Mesothelial cell of epicardium (in vitro differentiated cells): ENCODE data around the gene ENOPH1. TPM values are rescaled to one million over a fixed set of nuclear protein-coding genes. Genes with fewer than 3 reads are reported as not detected.
"Not testable (repeated sequence)": the region's sequence is repeated elsewhere in the genome, so short reads cannot be mapped to it uniquely, and the experiment has no call there.

ENCODE experiments used
- DNase-seq, 2 experiments: peaks; one replicate each; pipeline ENCODE4 v3.0.0; 2021; ENCODE audit warnings: low spot score in 2 of 2; ENCODE audit not compliant: unreplicated experiment in 2 of 2
- H3K27ac Mint-ChIP-seq: 2 replicates; pipeline ENCODE4 v1.8.0; 2021; ENCODE audit warnings: mixed read lengths
- H3K27me3 Mint-ChIP-seq: 2 replicates; pipeline ENCODE4 v1.8.0; 2021; ENCODE audit warnings: low read depth, mixed read lengths
- H3K36me3 Mint-ChIP-seq: 2 replicates; pipeline ENCODE4 v1.8.0; 2021; ENCODE audit warnings: mixed read lengths
- H3K4me1 Mint-ChIP-seq: 2 replicates; pipeline ENCODE4 v1.8.0; 2021; ENCODE audit warnings: mixed read lengths
- H3K4me3 Mint-ChIP-seq: 2 replicates; pipeline ENCODE4 v1.8.0; 2021; ENCODE audit warnings: mild to moderate bottlenecking, moderate library complexity, mixed read lengths
- H3K9me3 Mint-ChIP-seq: 2 replicates; pipeline ENCODE4 v1.8.0; 2021; ENCODE audit warnings: mixed read lengths
- CTCF ChIP-seq: fragments of 200-600 bp; sonication (generic); IDR thresholded peaks from one replicate; pipeline ENCODE4 v1.5.0; 2021; ENCODE audit warnings: antibody characterized with exemption; ENCODE audit not compliant: unreplicated experiment
- total RNA-seq: library from RNA; stranded (reverse); gene quantifications from 3 replicates; pipeline ENCODE4 v1.2.1, GENCODE V29; 2021

Gene ENOPH1
- total RNA-seq, 1 donor from 2014 or later: 27.5 TPM

- no peak overlapping the region for H3K27ac Mint-ChIP-seq
- H3K4me3 Mint-ChIP-seq: no peak overlapping the region
- H3K27me3 Mint-ChIP-seq: no peaks in the 10 kb centered on the region
- no peak for TF ChIP-seq CTCF
- DNase-seq: no peak
- H3K36me3 Mint-ChIP-seq: peaks cover 6% of the 10 kb centered on the region
- H3K9me3 Mint-ChIP-seq: peaks cover 1% of the 10 kb centered on the region
- no peaks in the 10 kb centered on the region for H3K4me1 Mint-ChIP-seq
Observed at GRCh38 chr4:82463221-82463620, 32.8 kb downstream of the ENOPH1 start.

DNA sequence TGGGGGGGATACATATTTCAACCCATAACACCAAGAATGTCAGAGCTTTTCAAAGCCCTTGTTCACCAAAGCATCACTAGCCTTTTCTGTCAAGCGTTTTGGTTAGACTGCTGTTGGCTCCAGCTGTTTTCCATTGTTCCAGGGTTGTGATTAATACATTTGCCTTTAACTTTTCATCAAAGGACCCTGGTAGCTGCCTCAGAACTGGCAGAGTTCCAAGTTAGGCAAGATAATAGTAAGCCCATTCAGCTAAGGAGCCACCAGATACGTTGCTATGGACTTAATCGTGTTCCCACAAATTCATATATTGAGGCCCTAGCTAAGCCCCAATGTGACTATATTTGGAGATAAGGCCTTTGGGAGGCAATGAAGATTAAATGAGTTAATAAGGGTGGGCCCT is 37.1 kb downstream of the ENOPH1 start:
- H3K4me3 Mint-ChIP-seq: no peak overlapping the region
- no peak for TF ChIP-seq CTCF
- H3K36me3 Mint-ChIP-seq: peaks cover 9% of the 10 kb centered on the region
- H3K9me3 Mint-ChIP-seq: peaks cover 5% of the 10 kb centered on the region
- H3K27me3 Mint-ChIP-seq: no peaks in the 10 kb centered on the region
- no peak overlapping the region for H3K27ac Mint-ChIP-seq
- H3K4me1 Mint-ChIP-seq: no peaks in the 10 kb centered on the region
- DNase-seq: no peak

- Mint-ChIP-seq H3K27me3 (no peaks in the 10 kb centered on the region), H3K4me1 (no peaks in the 10 kb centered on the region), H3K27ac (no peak overlapping the region), H3K4me3 (no peak overlapping the region), H3K9me3 (peaks cover 5% of the 10 kb centered on the region), H3K36me3 (peaks cover 9% of the 10 kb centered on the region)
- TF ChIP-seq CTCF: no peak
- DNase-seq: no peak
Observed at GRCh38 chr4:82469791-82470345, 39.5 kb downstream of the ENOPH1 start.

DNA sequence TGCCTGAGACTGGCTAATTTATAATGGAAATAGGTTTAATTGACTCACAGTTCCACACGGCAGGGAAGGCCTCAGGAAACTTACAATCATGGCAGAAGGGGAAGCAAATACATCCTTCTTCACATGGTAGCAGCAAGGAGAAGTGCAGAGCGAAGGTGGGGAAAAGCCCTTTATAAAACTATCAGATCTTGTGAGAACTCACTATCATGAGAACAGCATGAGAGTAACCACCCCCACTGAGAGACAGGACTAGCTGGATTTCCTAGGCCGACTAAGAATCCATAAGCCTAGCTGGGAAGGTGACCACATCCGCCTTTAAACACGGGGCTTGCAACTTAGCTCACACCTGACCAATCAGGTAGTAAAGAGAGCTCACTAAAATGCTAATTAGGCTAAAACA is 42.7 kb downstream of the ENOPH1 start:
- H3K4me1 Mint-ChIP-seq, H3K36me3 Mint-ChIP-seq, H3K27me3 Mint-ChIP-seq, H3K27ac Mint-ChIP-seq, DNase-seq, H3K4me3 Mint-ChIP-seq, H3K9me3 Mint-ChIP-seq: not testable (repeated sequence)

- no peaks in the 10 kb centered on the region for H3K27me3 Mint-ChIP-seq
- no peak for DNase-seq
- no peaks in the 10 kb centered on the region for H3K4me1 Mint-ChIP-seq
- no peaks in the 10 kb centered on the region for H3K36me3 Mint-ChIP-seq
- H3K27ac Mint-ChIP-seq: no peak overlapping the region
- no peak for TF ChIP-seq CTCF
- no peak overlapping the region for H3K4me3 Mint-ChIP-seq
- peaks cover 5% of the 10 kb centered on the region for H3K9me3 Mint-ChIP-seq
Observed at GRCh38 chr4:82473621-82474164, 43.3 kb downstream of the ENOPH1 start.

DNA sequence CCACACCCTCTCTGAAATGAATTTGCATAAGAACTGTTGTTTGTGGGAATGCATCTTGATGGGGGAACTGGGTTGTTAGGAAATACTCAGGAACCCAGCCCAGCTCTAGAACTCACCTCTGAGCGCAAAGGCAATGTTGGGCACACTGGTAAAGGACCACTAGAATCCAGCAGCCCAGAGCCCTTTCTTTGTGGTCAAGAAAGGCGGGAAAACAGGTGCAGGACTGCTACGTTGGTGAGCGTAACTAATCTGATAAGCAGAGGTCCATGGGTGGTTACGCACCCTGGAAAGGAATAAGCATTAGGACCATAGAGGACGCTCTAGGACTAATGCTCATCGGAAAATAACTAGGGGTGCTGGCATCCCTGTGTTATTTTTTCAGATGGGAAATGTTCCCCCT is 45.5 kb downstream of the ENOPH1 start:
- not testable (repeated sequence) for H3K27me3 Mint-ChIP-seq, DNase-seq, H3K9me3 Mint-ChIP-seq, H3K4me1 Mint-ChIP-seq, H3K27ac Mint-ChIP-seq, H3K36me3 Mint-ChIP-seq, H3K4me3 Mint-ChIP-seq

DNA sequence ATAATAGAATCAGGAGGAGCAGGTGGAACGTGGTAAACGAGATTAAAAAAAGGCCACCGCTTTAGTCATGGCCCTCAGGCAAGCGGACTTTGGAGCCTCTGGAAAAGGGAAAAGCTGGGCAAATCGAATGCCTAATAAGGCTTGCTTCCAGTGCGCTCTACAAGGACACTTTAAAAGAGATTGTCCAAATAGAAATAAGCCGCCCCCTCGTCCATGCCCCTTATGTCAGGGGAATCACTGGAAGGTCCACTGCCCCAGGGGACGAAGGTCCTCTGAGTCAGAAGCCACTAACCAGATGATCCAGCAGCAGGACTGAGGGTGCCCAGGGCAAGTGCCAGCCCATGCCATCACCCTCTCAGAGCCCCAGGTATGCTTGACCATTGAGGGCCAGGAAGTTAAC is 47.1 kb downstream of the ENOPH1 start:
- not testable (repeated sequence) for H3K4me1 Mint-ChIP-seq, H3K27ac Mint-ChIP-seq, H3K27me3 Mint-ChIP-seq, H3K4me3 Mint-ChIP-seq, DNase-seq, H3K36me3 Mint-ChIP-seq, H3K9me3 Mint-ChIP-seq
